ENCODE results near the gene HM13. TPM values are rescaled to one million over a fixed set of nuclear protein-coding genes. Genes with fewer than 3 reads are reported as not detected.

Gene HM13
- total and polyA plus RNA-seq, 2 of the 13 experiments (the other 11 are each of a cell fraction or from before 2014, with no cell fraction given) = 118 to 243 TPM

GRCh38 chr20:31547017-31547675, 32.9 kb downstream of the HM13 start (continued):
- TF ChIP-seq, protein P1, sequence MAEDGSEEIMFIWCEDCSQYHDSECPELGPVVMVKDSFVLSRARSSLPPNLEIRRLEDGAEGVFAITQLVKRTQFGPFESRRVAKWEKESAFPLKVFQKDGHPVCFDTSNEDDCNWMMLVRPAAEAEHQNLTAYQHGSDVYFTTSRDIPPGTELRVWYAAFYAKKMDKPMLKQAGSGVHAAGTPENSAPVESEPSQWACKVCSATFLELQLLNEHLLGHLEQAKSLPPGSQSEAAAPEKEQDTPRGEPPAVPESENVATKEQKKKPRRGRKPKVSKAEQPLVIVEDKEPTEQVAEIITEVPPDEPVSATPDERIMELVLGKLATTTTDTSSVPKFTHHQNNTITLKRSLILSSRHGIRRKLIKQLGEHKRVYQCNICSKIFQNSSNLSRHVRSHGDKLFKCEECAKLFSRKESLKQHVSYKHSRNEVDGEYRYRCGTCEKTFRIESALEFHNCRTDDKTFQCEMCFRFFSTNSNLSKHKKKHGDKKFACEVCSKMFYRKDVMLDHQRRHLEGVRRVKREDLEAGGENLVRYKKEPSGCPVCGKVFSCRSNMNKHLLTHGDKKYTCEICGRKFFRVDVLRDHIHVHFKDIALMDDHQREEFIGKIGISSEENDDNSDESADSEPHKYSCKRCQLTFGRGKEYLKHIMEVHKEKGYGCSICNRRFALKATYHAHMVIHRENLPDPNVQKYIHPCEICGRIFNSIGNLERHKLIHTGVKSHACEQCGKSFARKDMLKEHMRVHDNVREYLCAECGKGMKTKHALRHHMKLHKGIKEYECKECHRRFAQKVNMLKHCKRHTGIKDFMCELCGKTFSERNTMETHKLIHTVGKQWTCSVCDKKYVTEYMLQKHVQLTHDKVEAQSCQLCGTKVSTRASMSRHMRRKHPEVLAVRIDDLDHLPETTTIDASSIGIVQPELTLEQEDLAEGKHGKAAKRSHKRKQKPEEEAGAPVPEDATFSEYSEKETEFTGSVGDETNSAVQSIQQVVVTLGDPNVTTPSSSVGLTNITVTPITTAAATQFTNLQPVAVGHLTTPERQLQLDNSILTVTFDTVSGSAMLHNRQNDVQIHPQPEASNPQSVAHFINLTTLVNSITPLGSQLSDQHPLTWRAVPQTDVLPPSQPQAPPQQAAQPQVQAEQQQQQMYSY (CRISPR knock-in tag; IDR thresholded peaks at IDR 0.05) = no peak
- 0 out of 2 replicates have a peak, but pooled peaks have one; percentile 30 for TF ChIP-seq ESRRA (CRISPR knock-in tag; IDR thresholded peaks at IDR 0.05; ENCODE audit: low read depth)
- TF ChIP-seq ZNF274 (CRISPR knock-in tag; IDR thresholded peaks at IDR 0.05) = peak; percentile 77
- no peak; the same call in 1 of the 2 replicates for TF ChIP-seq ZNF138 (CRISPR knock-in tag; IDR thresholded peaks at IDR 0.05; ENCODE audit: low read depth)
- TF ChIP-seq, protein P2, sequence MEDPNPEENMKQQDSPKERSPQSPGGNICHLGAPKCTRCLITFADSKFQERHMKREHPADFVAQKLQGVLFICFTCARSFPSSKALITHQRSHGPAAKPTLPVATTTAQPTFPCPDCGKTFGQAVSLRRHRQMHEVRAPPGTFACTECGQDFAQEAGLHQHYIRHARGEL (CRISPR knock-in tag; IDR thresholded peaks at IDR 0.05) = no peak
- TF ChIP-seq, protein P3, sequence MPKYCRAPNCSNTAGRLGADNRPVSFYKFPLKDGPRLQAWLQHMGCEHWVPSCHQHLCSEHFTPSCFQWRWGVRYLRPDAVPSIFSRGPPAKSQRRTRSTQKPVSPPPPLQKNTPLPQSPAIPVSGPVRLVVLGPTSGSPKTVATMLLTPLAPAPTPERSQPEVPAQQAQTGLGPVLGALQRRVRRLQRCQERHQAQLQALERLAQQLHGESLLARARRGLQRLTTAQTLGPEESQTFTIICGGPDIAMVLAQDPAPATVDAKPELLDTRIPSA (CRISPR knock-in tag; IDR thresholded peaks at IDR 0.05; ENCODE audit: borderline replicate concordance) = no peak
- TF ChIP-seq ZNF136 (CRISPR knock-in tag; IDR thresholded peaks at IDR 0.05; ENCODE audit: low read depth) = no peak; the same call in 1 of the 2 replicates
- TF ChIP-seq ZNF501 (CRISPR knock-in tag; IDR thresholded peaks at IDR 0.05) = peak; percentile 89
- TF ChIP-seq, protein P4, sequence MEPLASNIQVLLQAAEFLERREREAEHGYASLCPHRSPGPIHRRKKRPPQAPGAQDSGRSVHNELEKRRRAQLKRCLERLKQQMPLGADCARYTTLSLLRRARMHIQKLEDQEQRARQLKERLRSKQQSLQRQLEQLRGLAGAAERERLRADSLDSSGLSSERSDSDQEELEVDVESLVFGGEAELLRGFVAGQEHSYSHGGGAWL (CRISPR knock-in tag; IDR thresholded peaks at IDR 0.05) = peak; percentile 74; the same call in 1 of the 2 replicates
- no peak for TF ChIP-seq ATF5 (CRISPR knock-in tag; IDR thresholded peaks at IDR 0.05; ENCODE audit: low read depth)
- no peak for TF ChIP-seq TOE1 (CRISPR knock-in tag; IDR thresholded peaks at IDR 0.05)
- TF ChIP-seq ZSCAN31 (CRISPR knock-in tag; IDR thresholded peaks at IDR 0.05; ENCODE audit: low read depth) = peak; percentile 28; the same call in 1 of the 2 replicates
- TF ChIP-seq POLR2A (IDR thresholded peaks at IDR 0.05; ENCODE audit: insufficient read depth in 1 of 2, low read depth in 2 of 2, low read length in 2 of 2) = peak; percentile 78 to 89
- no peak for TF ChIP-seq EZH2 (conservative IDR thresholded peaks at IDR 0.05; ENCODE audit: low read depth, low read length)
- 0 out of 2 replicates have a peak, but pooled peaks have one; percentile 74 for TF ChIP-seq ZNF570 (CRISPR knock-in tag; IDR thresholded peaks at IDR 0.05; ENCODE audit: borderline replicate concordance)
- TF ChIP-seq SCMH1 (CRISPR knock-in tag; IDR thresholded peaks at IDR 0.05; ENCODE audit: borderline replicate concordance) = no peak
- TF ChIP-seq ZNF296 (CRISPR knock-in tag; conservative IDR thresholded peaks at IDR 0.05) = peak; percentile 40; the same call in 1 of the 2 replicates
- TF ChIP-seq HDAC1 (CRISPR knock-in tag; IDR thresholded peaks at IDR 0.05) = peak; percentile 91
- TF ChIP-seq ZNF891 (CRISPR knock-in tag; IDR thresholded peaks at IDR 0.05) = peak; percentile 62; the same call in 1 of the 2 replicates
- TF ChIP-seq TIGD3 (CRISPR knock-in tag; IDR thresholded peaks at IDR 0.05; ENCODE audit: borderline replicate concordance) = no peak
- TF ChIP-seq ZBTB21 (CRISPR knock-in tag; IDR thresholded peaks at IDR 0.05) = peak; percentile 99
- TF ChIP-seq ZSCAN20 (CRISPR knock-in tag; IDR thresholded peaks at IDR 0.05; ENCODE audit: borderline replicate concordance) = peak; percentile 40; the same call in 1 of the 2 replicates
- no peak for TF ChIP-seq HNRNPUL1 (IDR thresholded peaks at IDR 0.05; ENCODE audit: low read depth, low read length)

All from HepG2 (cell line).